Adipocyte (in vitro differentiated cells): ENCODE measurements around the gene ECSCR.
A peak's percentile ranks its signal among the peaks of the same experiment; 100 is the strongest.
"Not testable (repeated sequence)": the region's sequence is repeated elsewhere in the genome, so short reads cannot be mapped to it uniquely, and the experiment has no call there.

Experiments used
- DNase-seq: peaks from one replicate; pipeline ENCODE4 v3.0.0-alpha.2; 2015; ENCODE audit warnings: low read depth
- H3K27me3 ChIP-seq: replicated peaks from 2 replicates; pipeline ENCODE4 v1.7.0; 2013; ENCODE audit warnings: mild to moderate bottlenecking, low read length, moderate library complexity; ENCODE audit not compliant: control insufficient read depth, insufficient read depth
- H3K36me3 ChIP-seq: 2 replicates; pipeline ENCODE4 v1.7.0; 2013; ENCODE audit warnings: low read length, mild to moderate bottlenecking, moderate library complexity; ENCODE audit not compliant: control insufficient read depth, insufficient read depth, severe bottlenecking
- H3K4me1 ChIP-seq: 2 replicates; pipeline ENCODE4 v1.7.0; 2013; ENCODE audit warnings: mild to moderate bottlenecking, low read length, moderate library complexity; ENCODE audit not compliant: control insufficient read depth, insufficient read depth
- H3K4me3 ChIP-seq: 2 replicates; pipeline ENCODE4 v1.7.0; 2013; ENCODE audit warnings: mild to moderate bottlenecking, low read length, moderate library complexity
- H3K9ac ChIP-seq: 2 replicates; pipeline ENCODE4 v1.7.0; 2013; ENCODE audit warnings: mild to moderate bottlenecking, low read length, moderate library complexity
- H3K9me3 ChIP-seq: 2 replicates; pipeline ENCODE4 v1.7.0; 2013; ENCODE audit warnings: mild to moderate bottlenecking, low read length, moderate library complexity; ENCODE audit not compliant: control insufficient read depth

Gene ECSCR

GRCh38 chr5:139462586-139463276 is at the start of gene ECSCR:
Gene ECSCR, minus strand, starts transcription at chr5:139462743. Its CDS starts 73 bp downstream, at chr5:139462670.
- no peak for DNase-seq
- Histone ChIP-seq H3K4me3 (no peak within 1 kb of the TSS), H3K27me3 (no peaks in the 10 kb centered on the region), H3K9me3 (no peaks in the 10 kb centered on the region), H3K36me3 (no peaks in the 10 kb centered on the region), H3K4me1 (no peaks in the 10 kb centered on the region), H3K9ac (no peak within 1 kb of the TSS)

GRCh38 chr5:139504722-139505121 is 42.2 kb upstream of the ECSCR start:
- not testable (repeated sequence) for DNase-seq, H3K4me1 ChIP-seq, H3K36me3 ChIP-seq, H3K9me3 ChIP-seq, H3K27me3 ChIP-seq, H3K9ac ChIP-seq, H3K4me3 ChIP-seq

- H3K9ac ChIP-seq, DNase-seq, H3K4me3 ChIP-seq, H3K27me3 ChIP-seq, H3K4me1 ChIP-seq, H3K36me3 ChIP-seq, H3K9me3 ChIP-seq: not testable (repeated sequence)
Observed at GRCh38 chr5:139503879-139504278, 41.3 kb upstream of the ECSCR start.

GRCh38 chr5:139503036-139503817 is 40.7 kb upstream of the ECSCR start:
- H3K36me3 ChIP-seq, H3K4me1 ChIP-seq, H3K27me3 ChIP-seq, H3K9me3 ChIP-seq, H3K9ac ChIP-seq, DNase-seq, H3K4me3 ChIP-seq: not testable (repeated sequence)

GRCh38 chr5:139501381-139501780 is 38.8 kb upstream of the ECSCR start:
- Histone ChIP-seq H3K9me3 (no peaks in the 10 kb centered on the region), H3K4me3 (no peak overlapping the region), H3K27me3 (no peaks in the 10 kb centered on the region), H3K9ac (no peak overlapping the region), H3K36me3 (no peaks in the 10 kb centered on the region), H3K4me1 (no peaks in the 10 kb centered on the region)
- DNase-seq: no peak

- no peaks in the 10 kb centered on the region for H3K27me3 ChIP-seq
- no peak overlapping the region for H3K9ac ChIP-seq
- peaks cover 18% of the 10 kb centered on the region for H3K4me1 ChIP-seq
- DNase-seq: peak; percentile 24
- H3K9me3 ChIP-seq: no peaks in the 10 kb centered on the region
- no peaks in the 10 kb centered on the region for H3K36me3 ChIP-seq
- H3K4me3 ChIP-seq: no peak overlapping the region
Observed at GRCh38 chr5:139495638-139496435, 33.3 kb upstream of the ECSCR start.

GRCh38 chr5:139494832-139495231 is 32.3 kb upstream of the ECSCR start:
- H3K4me1 ChIP-seq: peaks cover 18% of the 10 kb centered on the region
- H3K4me3 ChIP-seq: no peak overlapping the region
- no peaks in the 10 kb centered on the region for H3K27me3 ChIP-seq
- no peak overlapping the region for H3K9ac ChIP-seq
- DNase-seq: peak; percentile 42
- no peaks in the 10 kb centered on the region for H3K36me3 ChIP-seq
- no peaks in the 10 kb centered on the region for H3K9me3 ChIP-seq

GRCh38 chr5:139494256-139494655 is 31.7 kb upstream of the ECSCR start:
- Histone ChIP-seq H3K4me1 (peaks cover 18% of the 10 kb centered on the region), H3K9me3 (no peaks in the 10 kb centered on the region), H3K27me3 (no peaks in the 10 kb centered on the region), H3K36me3 (no peaks in the 10 kb centered on the region), H3K9ac (no peak overlapping the region), H3K4me3 (no peak overlapping the region)
- DNase-seq: no peak

GRCh38 chr5:139492700-139493192 is 30.2 kb upstream of the ECSCR start:
- H3K9ac ChIP-seq: no peak overlapping the region
- no peaks in the 10 kb centered on the region for H3K36me3 ChIP-seq
- no peaks in the 10 kb centered on the region for H3K27me3 ChIP-seq
- DNase-seq: peak; percentile 66
- peaks cover 18% of the 10 kb centered on the region for H3K4me1 ChIP-seq
- H3K9me3 ChIP-seq: no peaks in the 10 kb centered on the region
- peak overlapping the region; percentile 68 for H3K4me3 ChIP-seq

GRCh38 chr5:139488260-139488659 is 25.7 kb upstream of the ECSCR start:
- H3K4me1 ChIP-seq: peaks cover 19% of the 10 kb centered on the region
- no peak for DNase-seq
- no peaks in the 10 kb centered on the region for H3K9me3 ChIP-seq

GRCh38 chr5:139486201-139486600 is 23.7 kb upstream of the ECSCR start:
- no peak overlapping the region for H3K4me3 ChIP-seq
- H3K36me3 ChIP-seq: no peaks in the 10 kb centered on the region
- H3K9ac ChIP-seq: no peak overlapping the region
- H3K27me3 ChIP-seq: no peaks in the 10 kb centered on the region
- H3K9me3 ChIP-seq: no peaks in the 10 kb centered on the region
- peaks cover 26% of the 10 kb centered on the region for H3K4me1 ChIP-seq
- DNase-seq: no peak

More at GRCh38 chr5:139488260-139488659, 25.7 kb upstream of the ECSCR start:
- no peaks in the 10 kb centered on the region for H3K27me3 ChIP-seq
- H3K9ac ChIP-seq: no peak overlapping the region
- no peak overlapping the region for H3K4me3 ChIP-seq
- no peaks in the 10 kb centered on the region for H3K36me3 ChIP-seq
